HEK293T (cell line): ENCODE data around the gene KRTAP4-8.
"Not testable (repeated sequence)": the region's sequence is repeated elsewhere in the genome, so short reads cannot be mapped to it uniquely, and the experiment has no call there.

Experiments used
- CTCF ChIA-PET: fragments of 350-600 bp; formaldehyde crosslinking; extraction: SDS; loops from one replicate; lab custom pipeline; 2021; ENCODE audit warnings: antibody characterized with exemption, inconsistent platforms; lab: Yijun Ruan, JAX
- POLR2A ChIA-PET: fragments of 350-600 bp; formaldehyde crosslinking; extraction: SDS; loops from one replicate; lab custom pipeline; 2020; ENCODE audit warnings: antibody characterized with exemption, inconsistent platforms; lab: Yijun Ruan, JAX
- DNase-seq: peaks from one replicate; pipeline ENCODE4 v3.0.0; 2012; ENCODE audit warnings: mixed read lengths; ENCODE audit errors: extremely low spot score
- ARNT ChIP-seq: fragments of 450-650 bp; IDR thresholded peaks from 2 replicates; pipeline ENCODE4 v1.6.1; 2017; ENCODE audit warnings: mild to moderate bottlenecking
- BHLHE40 ChIP-seq: fragments of 450-650 bp; IDR thresholded peaks from 2 replicates; pipeline ENCODE4 v1.6.1; 2016; ENCODE audit warnings: mild to moderate bottlenecking, moderate library complexity, borderline replicate concordance
- CTBP1 ChIP-seq: fragments of 450-650 bp; IDR thresholded peaks from 2 replicates; pipeline ENCODE4 v1.6.1; 2016; ENCODE audit warnings: borderline replicate concordance
- ELF4 ChIP-seq: fragments of 450-650 bp; IDR thresholded peaks from 2 replicates; pipeline ENCODE4 v1.6.1; 2017; ENCODE audit warnings: antibody characterized with exemption
- FOXA1 ChIP-seq: fragments of 450-650 bp; IDR thresholded peaks from 2 replicates; pipeline ENCODE4 v1.6.1; 2016; ENCODE audit warnings: mild to moderate bottlenecking
- FOXK2 ChIP-seq: fragments of 450-650 bp; IDR thresholded peaks from 2 replicates; pipeline ENCODE4 v1.6.1; 2016; ENCODE audit warnings: mild to moderate bottlenecking
- FOXM1 ChIP-seq: fragments of 450-650 bp; IDR thresholded peaks from 2 replicates; pipeline ENCODE4 v1.6.1; 2017; ENCODE audit warnings: mild to moderate bottlenecking, borderline replicate concordance
- HDGF ChIP-seq: fragments of 450-650 bp; IDR thresholded peaks from 2 replicates; pipeline ENCODE4 v1.6.1; 2017; ENCODE audit warnings: antibody characterized with exemption, borderline replicate concordance
- L3MBTL2 ChIP-seq: fragments of 450-650 bp; conservative IDR thresholded peaks from 2 replicates; pipeline ENCODE4 v1.6.1; 2016; ENCODE audit warnings: mild to moderate bottlenecking
- LEF1 ChIP-seq: fragments of 450-650 bp; IDR thresholded peaks from 2 replicates; pipeline ENCODE4 v1.6.1; 2017; ENCODE audit warnings: mild to moderate bottlenecking, borderline replicate concordance
- NFRKB ChIP-seq: fragments of 450-650 bp; IDR thresholded peaks from 2 replicates; pipeline ENCODE4 v1.6.1; 2016; ENCODE audit warnings: mild to moderate bottlenecking, moderate library complexity
- SP1 ChIP-seq: fragments of 450-650 bp; IDR thresholded peaks from 2 replicates; pipeline ENCODE4 v1.6.1; 2017
- SUZ12 ChIP-seq: fragments of 450-650 bp; IDR thresholded peaks from 2 replicates; pipeline ENCODE4 v1.6.1; 2016; ENCODE audit warnings: mild to moderate bottlenecking
- TARDBP ChIP-seq: fragments of 450-650 bp; IDR thresholded peaks from 2 replicates; pipeline ENCODE4 v1.6.1; 2016
- ZNF384 ChIP-seq: fragments of 450-650 bp; IDR thresholded peaks from 2 replicates; pipeline ENCODE4 v1.6.1; 2016
- TF ChIP-seq, protein P1 (sequence below): fragments of 450-650 bp; IDR thresholded peaks from 2 replicates; pipeline ENCODE4 v1.6.1; 2016

Gene KRTAP4-8

GRCh38 chr17:41098042-41098441, at the start of gene KRTAP4-8:
Gene KRTAP4-8, minus strand, starts transcription at chr17:41098142. Its CDS starts 58 bp downstream, at chr17:41098084.
- ChIA-PET CTCF (no interaction called here), POLR2A (no interaction called here)
- no peak for DNase-seq
- TF ChIP-seq ELF4: no peak
- TF ChIP-seq FOXM1: no peak
- TF ChIP-seq ZNF384: no peak
- no peak for TF ChIP-seq BHLHE40
- TF ChIP-seq SP1: no peak
- TF ChIP-seq CTBP1: no peak
- no peak for TF ChIP-seq LEF1
- no peak for TF ChIP-seq HDGF
- no peak for TF ChIP-seq FOXK2
- TF ChIP-seq L3MBTL2: no peak
- no peak for TF ChIP-seq NFRKB

GRCh38 chr17:41145261-41145660, 47.3 kb upstream of the KRTAP4-8 start:
- POLR2A ChIA-PET: no interaction called here
- no peak for TF ChIP-seq ZNF384
- TF ChIP-seq LEF1: no peak
- TF ChIP-seq FOXM1: no peak
- no peak for TF ChIP-seq NFRKB
- TF ChIP-seq TARDBP: no peak
- no peak for TF ChIP-seq SUZ12
- no peak for TF ChIP-seq ARNT
- TF ChIP-seq ELF4: no peak
- no peak for TF ChIP-seq HDGF
- no peak for TF ChIP-seq BHLHE40
- TF ChIP-seq CTBP1: no peak
- no peak for TF ChIP-seq SP1
- no peak for TF ChIP-seq FOXA1
- TF ChIP-seq L3MBTL2: no peak
- no peak for TF ChIP-seq FOXK2
- CTCF ChIA-PET: no interaction called here
- DNase-seq: no peak

GRCh38 chr17:41144846-41145245, 46.9 kb upstream of the KRTAP4-8 start:
- CTCF ChIA-PET: no interaction called here
- POLR2A ChIA-PET: no interaction called here
- no peak for DNase-seq
- TF ChIP-seq HDGF: no peak
- TF ChIP-seq NFRKB: no peak
- TF ChIP-seq CTBP1: no peak
- TF ChIP-seq TARDBP: no peak
- no peak for TF ChIP-seq FOXA1
- no peak for TF ChIP-seq ARNT
- TF ChIP-seq ELF4: no peak
- no peak for TF ChIP-seq LEF1
- TF ChIP-seq ZNF384: no peak
- TF ChIP-seq, protein P1, sequence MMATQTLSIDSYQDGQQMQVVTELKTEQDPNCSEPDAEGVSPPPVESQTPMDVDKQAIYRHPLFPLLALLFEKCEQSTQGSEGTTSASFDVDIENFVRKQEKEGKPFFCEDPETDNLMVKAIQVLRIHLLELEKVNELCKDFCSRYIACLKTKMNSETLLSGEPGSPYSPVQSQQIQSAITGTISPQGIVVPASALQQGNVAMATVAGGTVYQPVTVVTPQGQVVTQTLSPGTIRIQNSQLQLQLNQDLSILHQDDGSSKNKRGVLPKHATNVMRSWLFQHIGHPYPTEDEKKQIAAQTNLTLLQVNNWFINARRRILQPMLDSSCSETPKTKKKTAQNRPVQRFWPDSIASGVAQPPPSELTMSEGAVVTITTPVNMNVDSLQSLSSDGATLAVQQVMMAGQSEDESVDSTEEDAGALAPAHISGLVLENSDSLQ: no peak
- no peak for TF ChIP-seq BHLHE40
- no peak for TF ChIP-seq FOXM1
- no peak for TF ChIP-seq SUZ12
- no peak for TF ChIP-seq L3MBTL2
- TF ChIP-seq SP1: no peak

GRCh38 chr17:41141361-41141760, 43.4 kb upstream of the KRTAP4-8 start:
- DNase-seq: no peak
- CTCF ChIA-PET: no interaction called here
- TF ChIP-seq ARNT (no peak), L3MBTL2 (no peak), CTBP1 (no peak), NFRKB (no peak), HDGF (no peak), ZNF384 (no peak), TARDBP (no peak), LEF1 (no peak), BHLHE40 (no peak), FOXK2 (no peak), SUZ12 (no peak)
- TF ChIP-seq, protein P1: no peak

GRCh38 chr17:41140360-41141131, 42.6 kb upstream of the KRTAP4-8 start, which contains the start of gene KRTAP4-6:
Gene KRTAP4-6, minus strand, starts transcription at chr17:41140544. Its CDS starts 57 bp downstream, at chr17:41140487.
- no peak for DNase-seq
- no peak for TF ChIP-seq BHLHE40
- POLR2A ChIA-PET: no interaction called here
- CTCF ChIA-PET: no interaction called here

More at GRCh38 chr17:41141361-41141760, 43.4 kb upstream of the KRTAP4-8 start:
- POLR2A ChIA-PET: no interaction called here

DNA sequence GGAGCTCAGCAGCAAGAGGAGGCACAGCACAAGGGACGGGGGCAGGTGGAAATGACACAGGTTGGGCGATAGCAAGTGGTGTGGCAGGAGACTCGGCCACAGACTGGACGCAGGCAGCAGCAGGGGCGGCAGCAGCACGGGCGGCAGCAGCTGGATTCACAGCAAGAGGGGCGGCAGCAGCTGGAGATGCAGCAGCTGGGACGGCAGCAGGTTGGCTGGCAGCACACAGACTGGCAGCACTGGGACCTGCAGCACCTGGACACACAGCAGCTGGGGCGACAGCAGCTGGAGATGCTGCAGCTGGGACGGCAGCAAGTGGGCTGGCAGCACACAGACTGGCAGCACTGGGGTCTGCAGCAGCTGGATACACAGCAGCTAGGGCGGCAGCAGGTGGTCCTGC, 41.9 kb upstream of the KRTAP4-8 start:
- POLR2A ChIA-PET, DNase-seq, CTCF ChIA-PET: not testable (repeated sequence)
